CD4-positive, alpha-beta T cell (primary cell): Measurements from ENCODE around the gene MAP3K1. TPM values are rescaled to one million over a fixed set of nuclear protein-coding genes. Genes with fewer than 3 reads are reported as not detected.

Source experiments
- ATAC-seq: fragments of 200-7000 bp; cut with Tn5 transposase; one replicate; pipeline ENCODE4 v1.10.0; 2022; ENCODE audit warnings: mild to moderate bottlenecking; ENCODE audit not compliant: poor library complexity
- CTCF ChIA-PET: fragments of 350-600 bp; sonication (Branson Sonifier 250); formaldehyde crosslinking; loops from one replicate; lab custom pipeline; 2021; ENCODE audit warnings: antibody characterized with exemption, inconsistent platforms; lab: Charles Lee
- POLR2A ChIA-PET: fragments of 350-600 bp; sonication (Branson Sonifier 250); formaldehyde crosslinking; loops from one replicate; lab custom pipeline; 2021; ENCODE audit warnings: antibody characterized with exemption, inconsistent platforms; lab: Charles Lee
- DNase-seq, 14 experiments: peaks; one replicate each; pipeline ENCODE4 v3.0.0-alpha.2; 2013 to 2020; ENCODE audit warnings: mixed read lengths in 2 of 14
- H3K27ac ChIP-seq, 2 donors: one replicate each; pipeline versions ENCODE4 v1.5.1 to v1.7.0; 2013; ENCODE audit warnings: low read length in 2 of 2, low read depth in 1 of 2, mild to moderate bottlenecking in 1 of 2
- H3K27me3 ChIP-seq, 2 experiments: 1 replicate in 1 of 2; 2 replicates in 1 of 2; pipeline versions ENCODE4 v1.6.1 to v1.7.0; 2013; ENCODE audit warnings: low read length in 2 of 2, control low read depth in 1 of 2, mild to moderate bottlenecking in 1 of 2, moderate library complexity in 1 of 2; ENCODE audit not compliant: insufficient read depth in 2 of 2, control insufficient read depth in 1 of 2
- H3K36me3 ChIP-seq: one replicate; pipeline ENCODE4 v1.6.1; 2013; ENCODE audit warnings: low read length, control low read depth; ENCODE audit not compliant: insufficient read depth
- H3K4me1 ChIP-seq: one replicate; pipeline ENCODE4 v1.6.1; 2013; ENCODE audit warnings: low read length, control low read depth; ENCODE audit not compliant: insufficient read depth
- H3K4me3 ChIP-seq: one replicate; pipeline ENCODE4 v1.5.1; 2013; ENCODE audit warnings: mild to moderate bottlenecking, low read length, moderate library complexity
- H3K9me3 ChIP-seq, 2 experiments: 1 replicate in 1 of 2; 2 replicates in 1 of 2; pipeline versions ENCODE4 v1.6.1 to v1.7.0; 2013; ENCODE audit warnings: low read length in 2 of 2, mild to moderate bottlenecking in 2 of 2, control low read depth in 1 of 2, moderate library complexity in 1 of 2; ENCODE audit not compliant: control insufficient read depth in 1 of 2, insufficient read depth in 1 of 2
- H3K27ac Mint-ChIP-seq: one replicate; pipeline ENCODE4 v1.8.0; 2020; ENCODE audit warnings: mixed read lengths
- H3K27me3 Mint-ChIP-seq: one replicate; pipeline ENCODE4 v1.8.0; 2021; ENCODE audit warnings: mixed read lengths
- H3K36me3 Mint-ChIP-seq: one replicate; pipeline ENCODE4 v1.8.0; 2021; ENCODE audit warnings: low read depth, mixed read lengths
- H3K4me1 Mint-ChIP-seq: one replicate; pipeline ENCODE4 v1.8.0; 2021; ENCODE audit warnings: low read depth, mixed read lengths
- H3K4me3 Mint-ChIP-seq: one replicate; pipeline ENCODE4 v1.8.0; 2020; ENCODE audit warnings: mild to moderate bottlenecking, mixed read lengths
- H3K9me3 Mint-ChIP-seq: one replicate; pipeline ENCODE4 v1.8.0; 2020; ENCODE audit warnings: mixed read lengths
- CTCF ChIP-seq: fragments of 200-600 bp; IDR thresholded peaks from one replicate; pipeline ENCODE4 v1.8.0; 2022; ENCODE audit warnings: antibody characterized with exemption, mild to moderate bottlenecking
- intact Hi-C, 2 experiments: fragments of 100-400 bp; cut with DNase I in 1 of 2; cut with micrococcal nuclease in 1 of 2; formaldehyde crosslinking; loops; one replicate each; pipeline versions ENCODE4 v1.15.1 to v1.9.0; 2023 to 2025; cut with DNase I, micrococcal nuclease
- total RNA-seq, 174 experiments: library from RNA in 2 of 174; stranded (reverse) in 2 of 174; gene quantifications; one replicate each; pipeline ENCODE4 v1.2.3 and lab custom pipeline; 2021 to 2026

The MAP3K1 gene
- total RNA-seq, 2 experiments from 2014 or later: 59.4 to 62.5 TPM

- no peaks in the 10 kb centered on the region for H3K9me3 Mint-ChIP-seq
- POLR2A ChIA-PET: interaction anchor here (0.9 kb wide), 1 partner anchor 33 kb away, joined by 3 read pairs; no protein-coding TSS in a partner anchor
- no peaks in the 10 kb centered on the region for H3K27me3 Mint-ChIP-seq
- no peaks in the 10 kb centered on the region for H3K4me1 Mint-ChIP-seq
- CTCF ChIA-PET: no interaction called here
- Histone ChIP-seq H3K27ac (no peak overlapping the region), H3K4me1 (no peaks in the 10 kb centered on the region), H3K36me3 (peaks cover 3% of the 10 kb centered on the region), H3K27me3 (no peaks in the 10 kb centered on the region), H3K4me3 (no peak overlapping the region), H3K9me3 (no peaks in the 10 kb centered on the region)
- H3K4me3 Mint-ChIP-seq: no peak overlapping the region
- peaks cover 19% of the 10 kb centered on the region for H3K36me3 Mint-ChIP-seq
- DNase-seq (no peak), ATAC-seq (no peak)
- intact Hi-C loops: no loop called here
- TF ChIP-seq CTCF: no peak
- H3K27ac Mint-ChIP-seq: no peak overlapping the region
Measured at GRCh38 chr5:56917534-56917933, 102.2 kb downstream of the MAP3K1 start.

- DNase-seq (no peak), ATAC-seq (no peak)
- Histone ChIP-seq H3K27me3 (no peaks in the 10 kb centered on the region), H3K4me3 (no peak overlapping the region), H3K9me3 (no peaks in the 10 kb centered on the region), H3K27ac (no peak overlapping the region), H3K36me3 (peaks cover 9% of the 10 kb centered on the region), H3K4me1 (no peaks in the 10 kb centered on the region)
- H3K36me3 Mint-ChIP-seq: peaks cover 25% of the 10 kb centered on the region
- no peaks in the 10 kb centered on the region for H3K27me3 Mint-ChIP-seq
- H3K9me3 Mint-ChIP-seq: no peaks in the 10 kb centered on the region
- intact Hi-C loops: no loop called here
- POLR2A ChIA-PET: interaction anchor here (1.6 kb wide), 1 partner anchor 8 kb away, joined by 6 read pairs; no protein-coding TSS in a partner anchor
- H3K4me3 Mint-ChIP-seq: no peak overlapping the region
- TF ChIP-seq CTCF: no peak
- no peaks in the 10 kb centered on the region for H3K4me1 Mint-ChIP-seq
- H3K27ac Mint-ChIP-seq: no peak overlapping the region
- CTCF ChIA-PET: interaction anchor here (1.0 kb wide), 1 partner anchor 9 kb away, joined by 3 read pairs; no protein-coding TSS in a partner anchor
Measured at GRCh38 chr5:56918054-56918453, 102.7 kb downstream of the MAP3K1 start.

GRCh38 chr5:56919942-56920662 is 104.8 kb downstream of the MAP3K1 start:
- POLR2A ChIA-PET: no interaction called here
- DNase-seq (no peak), ATAC-seq (no peak)
- Histone ChIP-seq H3K36me3 (peaks cover 28% of the 10 kb centered on the region), H3K27ac (no peak overlapping the region), H3K4me3 (no peak overlapping the region), H3K4me1 (no peaks in the 10 kb centered on the region), H3K27me3 (no peaks in the 10 kb centered on the region), H3K9me3 (no peaks in the 10 kb centered on the region)
- TF ChIP-seq CTCF: no peak
- Mint-ChIP-seq H3K9me3 (no peaks in the 10 kb centered on the region), H3K4me3 (no peak overlapping the region), H3K27ac (no peak overlapping the region), H3K27me3 (no peaks in the 10 kb centered on the region), H3K36me3 (peaks cover 43% of the 10 kb centered on the region), H3K4me1 (no peaks in the 10 kb centered on the region)
- intact Hi-C loops: no loop called here
- CTCF ChIA-PET: no interaction called here
